GM12872 (cell line): ENCODE results near the gene E4F1.

Source experiments
- TF ChIP-seq, protein P1 (sequence below): IDR thresholded peaks from 3 replicates; pipeline ENCODE4 v1.5.1; 2011; ENCODE audit warnings: low read depth, mild to moderate bottlenecking, low read length, moderate library complexity; ENCODE audit not compliant: insufficient read depth

The E4F1 gene

DNA sequence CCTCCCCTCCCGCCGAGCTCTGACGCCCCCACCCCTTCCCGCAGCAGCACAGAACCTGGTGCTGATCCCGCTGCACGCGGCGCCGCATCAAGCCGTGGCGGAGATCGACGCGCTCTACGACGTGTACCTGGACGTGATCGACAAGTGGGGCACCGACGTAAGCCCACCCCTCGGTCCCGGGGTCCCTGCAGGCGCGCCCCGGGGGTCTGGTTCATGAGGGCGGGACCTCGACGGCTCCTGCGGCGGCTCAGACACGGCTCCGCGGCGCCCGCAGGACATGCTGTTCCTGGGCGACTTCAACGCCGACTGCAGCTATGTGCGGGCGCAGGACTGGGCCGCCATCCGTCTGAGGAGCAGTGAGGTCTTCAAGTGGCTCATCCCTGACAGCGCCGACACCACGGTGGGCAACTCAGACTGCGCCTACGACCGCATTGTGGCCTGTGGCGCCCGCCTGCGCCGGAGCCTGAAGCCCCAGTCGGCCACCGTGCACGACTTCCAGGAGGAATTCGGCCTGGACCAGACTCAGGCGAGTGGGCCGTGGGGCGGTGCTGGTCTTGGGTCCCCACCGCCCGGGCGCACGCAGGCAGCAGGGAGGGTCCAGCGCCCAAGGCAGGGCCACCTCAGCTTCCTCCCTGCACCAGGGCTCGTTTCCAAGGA, 14.2 kb downstream of the E4F1 start:
- TF ChIP-seq, protein P1, sequence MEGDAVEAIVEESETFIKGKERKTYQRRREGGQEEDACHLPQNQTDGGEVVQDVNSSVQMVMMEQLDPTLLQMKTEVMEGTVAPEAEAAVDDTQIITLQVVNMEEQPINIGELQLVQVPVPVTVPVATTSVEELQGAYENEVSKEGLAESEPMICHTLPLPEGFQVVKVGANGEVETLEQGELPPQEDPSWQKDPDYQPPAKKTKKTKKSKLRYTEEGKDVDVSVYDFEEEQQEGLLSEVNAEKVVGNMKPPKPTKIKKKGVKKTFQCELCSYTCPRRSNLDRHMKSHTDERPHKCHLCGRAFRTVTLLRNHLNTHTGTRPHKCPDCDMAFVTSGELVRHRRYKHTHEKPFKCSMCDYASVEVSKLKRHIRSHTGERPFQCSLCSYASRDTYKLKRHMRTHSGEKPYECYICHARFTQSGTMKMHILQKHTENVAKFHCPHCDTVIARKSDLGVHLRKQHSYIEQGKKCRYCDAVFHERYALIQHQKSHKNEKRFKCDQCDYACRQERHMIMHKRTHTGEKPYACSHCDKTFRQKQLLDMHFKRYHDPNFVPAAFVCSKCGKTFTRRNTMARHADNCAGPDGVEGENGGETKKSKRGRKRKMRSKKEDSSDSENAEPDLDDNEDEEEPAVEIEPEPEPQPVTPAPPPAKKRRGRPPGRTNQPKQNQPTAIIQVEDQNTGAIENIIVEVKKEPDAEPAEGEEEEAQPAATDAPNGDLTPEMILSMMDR = no peak

DNA sequence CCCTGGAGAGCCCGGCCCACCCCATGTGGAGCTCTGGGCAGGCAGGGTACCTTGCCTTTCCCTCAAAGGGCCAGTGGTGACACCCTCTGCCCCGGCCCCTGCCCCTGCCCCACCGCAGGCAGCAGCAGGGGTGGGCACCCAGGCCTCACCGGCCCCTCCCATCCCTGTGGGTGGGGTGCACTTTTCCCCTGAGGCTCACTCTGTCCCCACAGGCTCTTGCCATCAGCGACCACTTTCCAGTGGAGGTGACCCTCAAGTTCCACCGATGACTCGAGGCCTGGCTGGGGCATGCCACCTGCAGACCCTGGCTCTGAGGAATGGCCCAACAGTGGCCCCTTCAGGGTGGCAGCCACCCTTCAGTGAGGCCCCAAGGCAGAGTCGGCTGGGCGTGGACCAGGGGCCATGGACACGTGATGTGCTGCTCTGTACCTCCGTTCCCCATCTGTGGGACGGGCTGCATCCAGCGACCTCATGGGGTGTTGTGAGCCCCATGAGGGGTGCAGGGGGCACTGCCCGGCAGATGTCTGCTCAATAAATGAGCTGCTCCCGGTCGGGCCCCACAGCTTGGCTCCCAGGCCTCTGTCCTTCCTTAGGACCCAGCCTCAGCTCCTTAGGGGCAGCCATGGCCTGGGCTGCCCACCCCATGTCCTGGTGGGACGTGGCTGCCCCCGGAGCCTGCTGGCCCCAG, 14.9 kb downstream of the E4F1 start:
- TF ChIP-seq, protein P1 = no peak

DNA sequence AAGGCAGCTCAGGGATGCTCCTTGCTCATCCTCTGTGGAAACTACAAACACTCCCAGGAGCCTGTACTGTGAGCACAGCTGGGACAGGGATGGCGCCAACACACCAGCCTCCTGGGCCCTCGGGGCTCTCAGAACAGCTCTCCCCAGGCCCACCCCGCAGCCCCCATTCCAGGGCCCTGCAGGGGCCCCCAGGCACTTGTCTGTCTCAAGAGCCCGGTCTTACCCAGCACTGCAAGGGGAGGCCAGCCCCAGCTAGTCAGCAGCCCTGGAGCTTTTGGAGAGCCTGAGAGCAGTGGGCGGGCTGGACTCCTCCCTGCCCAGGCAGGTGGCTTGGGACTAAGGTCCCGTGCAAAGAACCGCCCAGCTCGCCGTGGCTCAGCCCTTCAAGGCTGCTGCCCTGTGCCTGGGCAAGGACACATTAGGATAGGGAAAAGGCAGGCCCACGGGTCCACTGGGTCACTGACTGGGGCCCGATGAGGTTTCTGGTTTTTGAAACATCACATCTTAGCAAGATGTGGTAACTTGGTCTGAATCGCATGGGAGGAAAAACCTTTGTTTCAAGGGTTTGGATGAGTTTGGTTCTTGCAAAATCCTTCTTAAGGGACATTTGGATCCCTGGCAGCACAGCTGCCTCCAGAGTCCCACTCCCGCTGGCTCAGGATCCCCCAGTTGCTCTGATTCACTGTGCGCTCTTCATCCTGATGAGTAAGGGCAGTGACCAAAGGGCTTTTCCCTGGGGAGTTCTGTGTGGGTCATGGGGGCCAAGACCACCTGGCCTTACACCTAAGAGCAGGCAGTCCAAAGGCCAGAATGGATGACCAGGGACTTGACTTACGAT, 15.7 kb downstream of the E4F1 start:
- TF ChIP-seq, protein P1 = no peak

DNA sequence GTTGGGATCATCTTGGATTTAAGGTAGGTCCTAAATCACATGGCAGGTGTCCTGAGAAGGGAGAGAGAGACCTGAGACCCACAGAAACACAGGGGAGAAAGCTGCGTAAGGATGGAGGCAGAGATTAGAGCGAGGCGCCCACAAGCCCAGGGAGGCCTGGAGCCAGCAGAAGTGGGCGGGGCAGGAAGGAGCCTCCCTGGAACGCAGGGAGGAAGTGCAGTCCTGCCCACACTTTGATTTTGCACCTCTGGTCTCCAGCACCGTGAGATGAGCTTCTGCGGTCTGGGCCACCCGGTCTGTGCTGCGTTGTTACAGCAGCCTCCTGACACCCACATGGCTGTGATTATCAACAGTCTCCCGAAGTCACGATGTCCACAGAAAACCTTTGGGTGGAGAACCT, 19.2 kb downstream of the E4F1 start:
- TF ChIP-seq, protein P1 = no peak

DNA sequence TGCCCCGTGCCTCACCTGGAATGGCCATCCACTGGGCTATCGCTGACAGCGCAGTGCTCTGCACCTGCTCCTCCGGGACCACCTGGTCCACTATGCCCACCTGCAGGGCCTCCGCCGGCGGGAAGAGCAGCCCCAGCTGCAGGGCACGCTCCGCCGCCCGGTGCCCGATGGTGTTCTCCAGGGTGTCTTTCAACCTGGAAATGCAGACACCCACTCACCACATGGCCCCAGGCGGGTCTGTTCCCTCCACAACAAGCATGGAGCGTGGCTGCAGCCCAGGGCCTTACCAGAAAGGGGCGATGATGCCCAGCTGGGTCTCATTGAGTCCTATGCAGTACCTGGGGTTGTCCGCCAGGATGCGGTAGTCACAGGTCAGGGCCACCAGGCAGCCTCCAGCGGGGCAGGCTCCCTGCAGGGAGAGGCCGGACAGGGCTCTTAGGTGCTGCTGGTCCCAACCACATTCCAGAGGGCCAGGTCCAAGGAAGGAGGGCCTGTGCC, 19.7 kb downstream of the E4F1 start:
- TF ChIP-seq, protein P1 = no peak

DNA sequence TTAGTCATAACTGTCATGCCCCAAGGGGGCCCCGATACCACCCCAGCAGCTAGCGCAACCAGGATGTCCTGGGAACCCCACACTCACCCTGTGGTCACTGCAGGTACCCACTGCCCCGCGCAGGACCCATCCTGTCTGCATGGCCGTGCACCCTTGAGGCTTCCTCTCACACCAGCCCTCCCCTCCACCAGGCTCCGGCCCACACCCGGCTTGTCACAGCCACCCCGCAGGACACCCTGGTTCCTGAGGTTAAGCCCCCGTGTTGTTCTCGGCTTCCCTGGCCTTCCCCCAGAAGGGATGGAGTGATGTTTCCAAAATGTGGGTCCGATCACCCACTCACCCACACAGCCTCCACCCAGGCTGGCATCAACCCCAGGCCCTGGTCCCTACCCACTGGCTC, 20.4 kb downstream of the E4F1 start:
- TF ChIP-seq, protein P1 = no peak

DNA sequence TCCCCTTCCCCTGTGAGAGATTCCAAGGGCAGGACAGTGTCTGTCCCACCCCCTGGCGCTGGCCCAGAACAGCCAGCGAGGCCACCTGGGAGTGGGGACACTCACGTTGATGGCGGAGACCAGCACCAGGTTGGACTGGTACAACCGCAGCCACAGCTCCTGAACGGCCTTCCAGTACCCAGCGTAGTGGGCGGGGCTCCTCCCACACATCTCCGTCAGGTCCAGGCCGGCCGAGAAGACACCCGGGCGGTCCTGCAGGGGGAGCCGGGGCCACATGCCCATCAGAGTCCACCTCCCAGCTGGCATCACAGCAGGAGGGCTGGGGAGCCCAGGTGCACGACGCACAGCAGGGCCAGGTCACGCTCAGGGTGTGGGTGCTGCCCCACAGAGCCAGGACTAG, 20.9 kb downstream of the E4F1 start:
- TF ChIP-seq, protein P1 = no peak
